Cardiac muscle cell (in vitro differentiated cells and primary cell): ENCODE data around the gene ORMDL2. TPM values are rescaled to one million over a fixed set of nuclear protein-coding genes. Genes with fewer than 3 reads are reported as not detected.
"Not testable (repeated sequence)": the region's sequence is repeated elsewhere in the genome, so short reads cannot be mapped to it uniquely, and the experiment has no call there.

Source experiments
- DNase-seq, 2 donors: peaks; one replicate each; pipeline versions ENCODE4 v3.0.0 to v3.0.0-alpha.2; 2010 to 2017; ENCODE audit warnings: low read depth in 1 of 2, low spot score in 1 of 2
- H3K27ac ChIP-seq: fragments of 200-600 bp; sonication (generic); 2 replicates; pipeline ENCODE4 v1.5.1; 2016
- H3K27me3 ChIP-seq: fragments of 200-600 bp; sonication (generic); 2 replicates; pipeline ENCODE4 v1.6.0; 2016; ENCODE audit warnings: control low read depth
- H3K36me3 ChIP-seq: fragments of 200-600 bp; sonication (generic); 2 replicates; pipeline ENCODE4 v1.5.1; 2016; ENCODE audit warnings: control low read depth
- H3K4me1 ChIP-seq: fragments of 200-600 bp; sonication (generic); 2 replicates; pipeline ENCODE4 v1.8.1; 2017; ENCODE audit warnings: low read depth, mild to moderate bottlenecking, mixed run types
- H3K4me3 ChIP-seq: fragments of 200-600 bp; sonication (generic); 2 replicates; pipeline ENCODE4 v1.5.1; 2016; ENCODE audit warnings: mild to moderate bottlenecking
- H3K9me3 ChIP-seq: fragments of 200-600 bp; sonication (generic); 2 replicates; pipeline ENCODE4 v1.5.1; 2017; ENCODE audit warnings: low read depth, mild to moderate bottlenecking, control low read depth
- polyA plus RNA-seq: library from polyadenylated mRNA; unstranded; fragments of >200 nt; fragmentation: Nextera tagmentation; extraction: Ambion mirVana; gene quantifications from 2 replicates; pipeline ENCODE4 v1.2.1, GENCODE V29; 2016
- total RNA-seq: library from RNA; depleted of rRNA; stranded (reverse); fragments of >200 nt; gene quantifications from 2 replicates; pipeline ENCODE4 v1.2.3, GENCODE V29; 2016
- TF ChIP-seq, protein P1 (sequence below): IDR thresholded peaks from 2 replicates; pipeline ENCODE4 v1.5.1; 2012; ENCODE audit warnings: low read depth, mild to moderate bottlenecking, low read length

Gene ORMDL2
- total and polyA plus RNA-seq, 2 experiments from 2014 or later: 9.0 to 58.9 TPM

DNA sequence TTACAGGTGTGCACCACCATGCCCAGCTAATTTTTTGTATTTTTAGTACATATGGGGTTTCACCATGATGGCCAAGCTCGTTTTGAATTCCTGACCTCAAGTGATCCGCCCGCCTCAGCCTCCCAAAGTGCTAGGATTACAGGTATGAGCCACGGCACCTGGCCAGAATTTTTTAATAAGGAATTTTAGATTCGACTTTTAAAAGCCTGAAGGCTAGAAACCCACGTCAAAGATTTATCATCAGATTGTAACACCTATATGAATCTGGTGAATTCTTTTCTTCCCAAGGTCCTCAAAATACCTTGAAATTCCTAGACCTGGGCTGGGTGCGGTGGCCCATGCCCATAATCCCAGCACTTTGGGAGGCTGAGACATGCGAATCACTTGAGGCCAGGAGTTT, 43.6 kb downstream of the ORMDL2 start:
- H3K4me3 ChIP-seq: no peak overlapping the region
- H3K36me3 ChIP-seq: no peaks in the 10 kb centered on the region
- no peaks in the 10 kb centered on the region for H3K9me3 ChIP-seq
- DNase-seq: no peak
- H3K4me1 ChIP-seq: no peaks in the 10 kb centered on the region
- no peaks in the 10 kb centered on the region for H3K27me3 ChIP-seq
- TF ChIP-seq, protein P1, sequence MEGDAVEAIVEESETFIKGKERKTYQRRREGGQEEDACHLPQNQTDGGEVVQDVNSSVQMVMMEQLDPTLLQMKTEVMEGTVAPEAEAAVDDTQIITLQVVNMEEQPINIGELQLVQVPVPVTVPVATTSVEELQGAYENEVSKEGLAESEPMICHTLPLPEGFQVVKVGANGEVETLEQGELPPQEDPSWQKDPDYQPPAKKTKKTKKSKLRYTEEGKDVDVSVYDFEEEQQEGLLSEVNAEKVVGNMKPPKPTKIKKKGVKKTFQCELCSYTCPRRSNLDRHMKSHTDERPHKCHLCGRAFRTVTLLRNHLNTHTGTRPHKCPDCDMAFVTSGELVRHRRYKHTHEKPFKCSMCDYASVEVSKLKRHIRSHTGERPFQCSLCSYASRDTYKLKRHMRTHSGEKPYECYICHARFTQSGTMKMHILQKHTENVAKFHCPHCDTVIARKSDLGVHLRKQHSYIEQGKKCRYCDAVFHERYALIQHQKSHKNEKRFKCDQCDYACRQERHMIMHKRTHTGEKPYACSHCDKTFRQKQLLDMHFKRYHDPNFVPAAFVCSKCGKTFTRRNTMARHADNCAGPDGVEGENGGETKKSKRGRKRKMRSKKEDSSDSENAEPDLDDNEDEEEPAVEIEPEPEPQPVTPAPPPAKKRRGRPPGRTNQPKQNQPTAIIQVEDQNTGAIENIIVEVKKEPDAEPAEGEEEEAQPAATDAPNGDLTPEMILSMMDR: no peak
- no peak overlapping the region for H3K27ac ChIP-seq

DNA sequence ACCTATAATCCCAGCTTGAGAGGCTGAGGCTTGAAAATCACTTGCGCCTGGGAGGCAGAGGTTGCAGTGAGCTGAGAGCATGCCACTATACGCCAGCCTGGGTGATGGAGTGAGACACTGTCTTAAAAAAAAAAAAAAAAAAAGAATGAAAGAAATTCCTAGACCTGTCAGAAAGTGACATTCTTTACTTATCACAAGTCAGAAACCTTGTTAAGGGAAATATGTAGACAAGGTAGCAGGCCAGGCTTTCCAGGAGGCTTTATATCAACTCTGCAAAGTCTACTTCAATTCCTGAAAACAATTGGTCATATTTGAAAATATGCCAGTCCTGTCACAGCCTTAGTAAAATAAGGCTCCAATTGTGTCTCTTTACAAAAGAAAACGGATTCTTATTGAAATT, 44.0 kb downstream of the ORMDL2 start:
- no peaks in the 10 kb centered on the region for H3K27me3 ChIP-seq
- H3K36me3 ChIP-seq: no peaks in the 10 kb centered on the region
- DNase-seq: no peak
- H3K4me3 ChIP-seq: no peak overlapping the region
- TF ChIP-seq, protein P1: no peak
- no peak overlapping the region for H3K27ac ChIP-seq
- no peaks in the 10 kb centered on the region for H3K4me1 ChIP-seq
- H3K9me3 ChIP-seq: no peaks in the 10 kb centered on the region

DNA sequence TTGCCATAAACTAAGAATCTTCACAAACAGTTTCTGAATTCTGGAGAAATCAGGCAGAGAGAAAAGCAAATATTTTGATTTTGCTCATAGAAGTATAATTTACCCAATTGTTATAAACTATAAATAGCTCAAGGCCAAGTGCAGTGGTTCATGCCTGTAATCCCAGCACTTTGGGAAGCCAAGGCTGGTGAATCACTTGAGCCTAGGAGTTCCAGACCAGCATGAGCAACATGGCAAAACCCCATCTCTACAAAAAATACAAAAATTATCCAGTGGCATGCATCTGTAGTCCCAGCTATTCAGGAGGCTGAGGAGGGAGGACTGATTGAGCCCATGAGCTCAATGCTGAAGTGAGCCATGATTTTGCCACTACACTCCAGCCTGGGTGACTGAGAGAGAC, 44.4 kb downstream of the ORMDL2 start:
- Histone ChIP-seq H3K4me3 (no peak overlapping the region), H3K27ac (no peak overlapping the region), H3K27me3 (no peaks in the 10 kb centered on the region), H3K36me3 (no peaks in the 10 kb centered on the region), H3K9me3 (no peaks in the 10 kb centered on the region), H3K4me1 (no peaks in the 10 kb centered on the region)
- TF ChIP-seq, protein P1: no peak
- no peak for DNase-seq

DNA sequence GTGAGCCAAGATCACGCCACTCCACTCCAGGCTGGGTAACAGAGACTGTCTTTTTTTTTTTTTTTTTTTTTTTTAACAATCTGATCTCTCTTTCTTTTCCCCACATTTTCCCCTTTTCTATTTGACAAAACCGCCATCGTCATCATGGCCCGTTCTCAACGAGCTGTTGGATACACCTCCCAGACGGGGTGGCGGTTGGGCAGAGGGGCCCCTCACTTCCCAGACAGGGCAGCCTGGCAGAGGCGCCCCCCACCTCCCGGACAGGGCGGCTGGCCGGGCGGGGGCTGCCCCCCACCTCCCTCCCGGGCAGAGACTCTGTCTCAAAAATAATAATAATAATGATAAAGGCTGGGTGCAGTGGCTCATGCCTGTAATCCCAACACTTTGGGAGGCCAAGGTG, 45.1 kb downstream of the ORMDL2 start:
- not testable (repeated sequence) for H3K27me3 ChIP-seq, H3K36me3 ChIP-seq, H3K4me1 ChIP-seq, H3K27ac ChIP-seq, H3K4me3 ChIP-seq, H3K9me3 ChIP-seq, DNase-seq

DNA sequence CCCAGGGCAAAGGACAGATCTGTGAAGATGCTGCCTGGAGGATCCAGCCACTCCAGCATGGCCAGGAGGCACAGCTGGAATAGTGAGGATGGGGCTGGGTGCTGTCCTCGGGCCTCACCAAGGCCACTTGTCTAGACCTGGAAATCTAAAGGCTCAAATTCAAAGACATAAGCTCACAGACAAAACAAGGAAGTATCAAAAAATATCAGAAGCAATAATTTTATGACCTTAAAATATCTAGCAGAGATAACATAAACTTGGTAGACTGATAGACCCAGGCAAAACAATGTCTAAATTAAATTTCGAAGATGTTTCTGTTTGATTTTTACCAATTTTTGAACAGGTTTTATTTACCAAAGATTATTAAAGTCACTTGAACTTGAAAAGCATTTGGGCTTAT, 47.5 kb downstream of the ORMDL2 start:
- no peaks in the 10 kb centered on the region for H3K9me3 ChIP-seq
- TF ChIP-seq, protein P1: no peak
- DNase-seq: no peak
- H3K4me1 ChIP-seq: no peaks in the 10 kb centered on the region
- no peak overlapping the region for H3K27ac ChIP-seq
- no peaks in the 10 kb centered on the region for H3K27me3 ChIP-seq
- no peaks in the 10 kb centered on the region for H3K36me3 ChIP-seq
- no peak overlapping the region for H3K4me3 ChIP-seq

DNA sequence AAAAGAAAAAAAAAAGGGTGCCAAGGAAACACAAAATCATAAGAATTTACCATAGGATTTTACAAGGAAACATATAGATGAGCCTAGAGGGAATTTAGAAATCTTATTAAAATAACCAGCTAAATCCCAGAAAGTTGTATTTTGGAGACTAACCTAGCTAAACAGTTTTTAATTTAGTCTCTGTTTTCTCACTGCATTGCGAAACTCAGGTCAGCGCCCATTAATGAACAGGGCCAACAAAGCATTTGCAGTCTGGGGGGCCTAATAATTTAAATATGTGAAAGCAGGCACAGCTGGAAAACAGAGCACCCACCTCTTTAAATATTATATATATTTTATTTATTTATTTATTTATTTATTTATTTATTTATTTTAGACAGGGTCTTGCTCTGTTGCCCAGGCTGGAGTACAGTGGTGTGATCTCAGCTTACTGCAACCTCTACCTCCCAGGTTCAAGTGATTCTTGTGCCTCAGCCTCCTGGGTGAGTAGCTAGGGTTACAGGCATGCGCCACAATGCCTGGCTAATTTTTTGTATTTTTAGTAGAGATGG, 48.7 kb downstream of the ORMDL2 start:
- not testable (repeated sequence) for H3K27me3 ChIP-seq, H3K4me3 ChIP-seq

More for the DNA sequence above, 48.7 kb downstream of the ORMDL2 start:
- not testable (repeated sequence) for H3K27ac ChIP-seq, DNase-seq, H3K4me1 ChIP-seq, H3K9me3 ChIP-seq, H3K36me3 ChIP-seq

Other genes starting within 250 kb of the ORMDL2 start
- not detected in 2 replicates for gene OR2AP1, start 245.6 kb upstream of the ORMDL2 start, total RNA-seq
- not detected in 2 replicates for gene OR2AP1, start 245.6 kb upstream of the ORMDL2 start, polyA plus RNA-seq
- gene OR10P1, start 181.1 kb upstream of the ORMDL2 start, total RNA-seq: not detected in 2 replicates
- gene OR10P1, start 181.1 kb upstream of the ORMDL2 start, polyA plus RNA-seq: not detected in 2 replicates
- 93.9 and 101 TPM in 2 replicates for gene ITGA7, start 110.1 kb upstream of the ORMDL2 start, total RNA-seq
- 32.9 and 39.5 TPM in 2 replicates for gene ITGA7, start 110.1 kb upstream of the ORMDL2 start, polyA plus RNA-seq
- 133 and 194 TPM in 2 replicates for gene BLOC1S1, start 102.0 kb upstream of the ORMDL2 start, total RNA-seq
- gene BLOC1S1, start 102.0 kb upstream of the ORMDL2 start, polyA plus RNA-seq: 147 and 159 TPM in 2 replicates
- gene RDH5, start 97.6 kb upstream of the ORMDL2 start, total RNA-seq: 10.1 and 11.2 TPM in 2 replicates
- 6.6 and 12.6 TPM in 2 replicates for gene RDH5, start 97.6 kb upstream of the ORMDL2 start, polyA plus RNA-seq
- gene CD63, start 89.0 kb upstream of the ORMDL2 start, total RNA-seq: 268 and 584 TPM in 2 replicates
- 694 and 1,103 TPM in 2 replicates for gene CD63, start 89.0 kb upstream of the ORMDL2 start, polyA plus RNA-seq
- 53.1 and 54.2 TPM in 2 replicates for gene GDF11, start 74.9 kb upstream of the ORMDL2 start, total RNA-seq
- 13.5 and 14.1 TPM in 2 replicates for gene GDF11, start 74.9 kb upstream of the ORMDL2 start, polyA plus RNA-seq
- gene SARNP, start 317 bp upstream of the ORMDL2 start, total RNA-seq: 131 and 197 TPM in 2 replicates
- gene SARNP, start 317 bp upstream of the ORMDL2 start, polyA plus RNA-seq: 227 and 236 TPM in 2 replicates
- 35.1 and 35.2 TPM in 2 replicates for gene DNAJC14, start 11.5 kb downstream of the ORMDL2 start, total RNA-seq
- 26.2 and 29.5 TPM in 2 replicates for gene DNAJC14, start 11.5 kb downstream of the ORMDL2 start, polyA plus RNA-seq
- gene MMP19, start 24.9 kb downstream of the ORMDL2 start, total RNA-seq: 0.39 TPM in 1 of 2 replicates, not detected in the other
- gene MMP19, start 24.9 kb downstream of the ORMDL2 start, polyA plus RNA-seq: 0.24 and 1.4 TPM in 2 replicates
- gene PYM1, start 109.9 kb downstream of the ORMDL2 start, total RNA-seq: 55.3 and 56.3 TPM in 2 replicates
- 63.2 and 82.9 TPM in 2 replicates for gene PYM1, start 109.9 kb downstream of the ORMDL2 start, polyA plus RNA-seq
- gene DGKA, start 113.1 kb downstream of the ORMDL2 start, total RNA-seq: 18.3 and 28.6 TPM in 2 replicates
- gene DGKA, start 113.1 kb downstream of the ORMDL2 start, polyA plus RNA-seq: 34.4 and 46.6 TPM in 2 replicates
- 9.0 and 11.3 TPM in 2 replicates for gene PMEL, start 148.0 kb downstream of the ORMDL2 start, total RNA-seq
- 15.5 and 15.7 TPM in 2 replicates for gene PMEL, start 148.0 kb downstream of the ORMDL2 start, polyA plus RNA-seq
- gene CDK2, start 148.8 kb downstream of the ORMDL2 start, total RNA-seq: 31.3 and 31.4 TPM in 2 replicates
- gene CDK2, start 148.8 kb downstream of the ORMDL2 start, polyA plus RNA-seq: 33.9 and 40.8 TPM in 2 replicates
- gene RAB5B, start 156.0 kb downstream of the ORMDL2 start, total RNA-seq: 87.9 and 104 TPM in 2 replicates
- gene RAB5B, start 156.0 kb downstream of the ORMDL2 start, polyA plus RNA-seq: 154 and 157 TPM in 2 replicates
- gene SUOX, start 179.2 kb downstream of the ORMDL2 start, total RNA-seq: 38.2 and 52.4 TPM in 2 replicates
- 45.3 and 59.6 TPM in 2 replicates for gene SUOX, start 179.2 kb downstream of the ORMDL2 start, polyA plus RNA-seq
- 9.7 and 11.5 TPM in 2 replicates for gene IKZF4, start 203.0 kb downstream of the ORMDL2 start, total RNA-seq
- 12.5 and 18.1 TPM in 2 replicates for gene IKZF4, start 203.0 kb downstream of the ORMDL2 start, polyA plus RNA-seq
- gene RPS26, start 223.9 kb downstream of the ORMDL2 start, total RNA-seq: 535 and 1,293 TPM in 2 replicates
- 204 and 252 TPM in 2 replicates for gene RPS26, start 223.9 kb downstream of the ORMDL2 start, polyA plus RNA-seq